K562 (cell line): Measurements from ENCODE around the gene AHSP. TPM values are rescaled to one million over a fixed set of nuclear protein-coding genes. Genes with fewer than 3 reads are reported as not detected.

Experiments
- ATAC-seq: fragments of 200-7000 bp; cut with Tn5 transposase; 3 replicates; pipeline ENCODE4 v1.9.1; 2020; ENCODE audit warnings: moderate library complexity
- BruUV-seq: library from RNA; stranded (reverse); fragments of 400-500 nt; replicated peaks from 2 replicates; lab custom pipeline; 2021; lab: Mats Ljungman, UMichigan
- CTCF ChIA-PET: fragments of 300-600 bp; formaldehyde crosslinking; extraction: SDS; loops from one replicate; lab custom pipeline; 2021; ENCODE audit warnings: low intra/inter-chr PET ratio; lab: Yijun Ruan, JAX
- POLR2A ChIA-PET: fragments of 300-600, 350-650 bp; sonication (Branson Sonifier 250); formaldehyde crosslinking; extraction: SDS; loops from one replicate; lab custom pipeline; 2021; ENCODE audit warnings: antibody characterized with exemption, inconsistent platforms; lab: Yijun Ruan, JAX
- DNase-seq, 4 experiments: peaks; one replicate each; pipeline versions ENCODE4 v3.0.0 to v3.0.0-alpha.2; 2011 to 2018; ENCODE audit warnings: low spot score in 3 of 4, mixed read lengths in 3 of 4; ENCODE audit errors: extremely low read depth in 1 of 4
- FAIRE-seq: peaks from 2 replicates; lab custom pipeline; 2011; peaks lifted over from hg19 to GRCh38; lab: Jason Lieb, UNC
- H2AFZ ChIP-seq: 2 replicates; pipeline ENCODE4 v1.6.0; 2011; ENCODE audit warnings: low read depth, low read length, control low read depth, inconsistent platforms
- H3K27ac ChIP-seq: fragments of 200-600 bp; 3 replicates; pipeline ENCODE4 v1.8.0; 2011; ENCODE audit warnings: low read depth, mild to moderate bottlenecking, control low read depth, inconsistent platforms, low read length, moderate library complexity, mixed read lengths; ENCODE audit errors: extremely low read depth
- H3K27me3 ChIP-seq, 2 experiments: fragments of 300-600 bp in 1 of 2; 2 replicates in 1 of 2; 3 replicates in 1 of 2; pipeline versions ENCODE4 v1.6.0 to v1.8.0; 2011; ENCODE audit warnings: inconsistent platforms in 2 of 2, low read length in 2 of 2, mild to moderate bottlenecking in 1 of 2, mixed read lengths in 1 of 2, moderate library complexity in 1 of 2; ENCODE audit not compliant: control insufficient read depth in 2 of 2, insufficient read depth in 2 of 2
- H3K36me3 ChIP-seq: fragments of 300-600 bp; 3 replicates; pipeline ENCODE4 v1.8.0; 2011; ENCODE audit warnings: mild to moderate bottlenecking, low read length, inconsistent platforms; ENCODE audit not compliant: control insufficient read depth, insufficient read depth
- H3K4me1 ChIP-seq, 2 experiments: fragments of 200-600 bp in 1 of 2; replicated peaks in 1 of 2; 2 replicates in 1 of 2; 3 replicates in 1 of 2; pipeline versions ENCODE4 v1.5.1 to v1.8.0; 2011; ENCODE audit warnings: inconsistent platforms in 2 of 2, low read length in 2 of 2, mild to moderate bottlenecking in 1 of 2, mixed read lengths in 1 of 2, moderate library complexity in 1 of 2; ENCODE audit not compliant: control insufficient read depth in 2 of 2, insufficient read depth in 2 of 2
- H3K4me2 ChIP-seq: 2 replicates; pipeline ENCODE4 v1.6.1; 2011; ENCODE audit warnings: low read length, control low read depth, inconsistent platforms, mixed read lengths; ENCODE audit not compliant: insufficient read depth
- H3K4me3 ChIP-seq: fragments of 200-600 bp; sonication (generic), shearing (Covaris generic); 2 replicates; pipeline ENCODE4 v1.5.1; 2016; ENCODE audit warnings: control low read depth, inconsistent platforms
- H3K79me2 ChIP-seq: fragments of 200-600 bp; 3 replicates; pipeline ENCODE4 v1.8.0; 2011; ENCODE audit warnings: low read length, inconsistent platforms; ENCODE audit not compliant: control insufficient read depth, insufficient read depth
- H3K9ac ChIP-seq, 2 experiments: 2 replicates each; pipeline versions ENCODE4 v1.6.0 to v1.6.1; 2011; ENCODE audit warnings: low read depth in 2 of 2, low read length in 2 of 2, control low read depth in 1 of 2, inconsistent platforms in 1 of 2, mild to moderate bottlenecking in 1 of 2, mixed read lengths in 1 of 2; ENCODE audit not compliant: insufficient read depth in 1 of 2
- H3K9me1 ChIP-seq: one replicate; pipeline ENCODE4 v1.6.0; 2011; ENCODE audit warnings: inconsistent platforms, mild to moderate bottlenecking, low read length, moderate library complexity; ENCODE audit not compliant: control insufficient read depth, insufficient read depth
- H3K9me3 ChIP-seq: replicated peaks from 2 replicates; pipeline ENCODE4 v1.5.1; 2011; ENCODE audit warnings: low read depth, low read length, inconsistent platforms; ENCODE audit not compliant: control insufficient read depth, insufficient read depth
- H4K20me1 ChIP-seq: replicated peaks from 2 replicates; pipeline ENCODE4 v1.6.1; 2011; ENCODE audit warnings: low read length, inconsistent platforms, mixed read lengths; ENCODE audit not compliant: control insufficient read depth, insufficient read depth
- BRD9 ChIP-seq: fragments of 450-650 bp; IDR thresholded peaks from 2 replicates; pipeline ENCODE4 v1.6.1; 2018; ENCODE audit warnings: low read depth; ENCODE audit not compliant: partially characterized antibody
- CEBPB ChIP-seq: fragments of 450-650 bp; IDR thresholded peaks from 2 replicates; pipeline ENCODE4 v1.6.1; 2016; ENCODE audit warnings: missing genetic modification characterization, missing compliant biosample characterization
- WGBS: fragments of 100-300 bp; shearing (Covaris generic); methylation state at CpG from one replicate; pipeline ENCODE4 v1.1.6; 2016; ENCODE audit warnings: low coverage, mixed read lengths; ENCODE audit not compliant: insufficient coverage; ENCODE audit errors: missing lambda C conversion rate; 5-methylcytosine and 5-hydroxymethylcytosine counted together
- in situ Hi-C: fragments of 300-500 bp; cut with MboI; formaldehyde crosslinking; loops from 4 replicates; pipeline ENCODE4 v1.15.0; 2018; ENCODE audit warnings: inconsistent platforms, mixed read lengths
- intact Hi-C: fragments of 100-400 bp; cut with micrococcal nuclease; formaldehyde crosslinking; loops from 2 replicates; pipeline ENCODE4 v1.14.2; 2022
- polyA plus RNA-seq, 8 experiments: library from polyadenylated mRNA; depleted of rRNA in 4 of 8; stranded (reverse) in 5 of 8; unstranded in 3 of 8; fragments of >200 nt; fragmentation: Nextera tagmentation in 2 of 8; fragmentation: Illumina TruSeq in 1 of 8; extraction: Ambion mirVana in 2 of 8; extraction: Trizol in 1 of 8; gene quantifications; 2 replicates each; pipeline versions ENCODE4 v1.2.1 to v1.2.3, GENCODE V29; 2011 to 2014; ENCODE audit warnings: inconsistent platforms in 1 of 8, missing spikeins in 1 of 8
- total RNA-seq, 7 experiments: library from RNA; depleted of rRNA in 6 of 7; stranded (reverse); fragments of >200 nt in 6 of 7; fragmentation: Illumina TruSeq in 2 of 7; extraction: Trizol in 2 of 7; gene quantifications; 2 replicates each; pipeline versions ENCODE4 v1.2.1 to v1.2.3, GENCODE V29; 2011 to 2021; ENCODE audit warnings: low replicate concordance in 1 of 7
- TF ChIP-seq, protein P1 (sequence below): sonication (generic); formaldehyde crosslinking; IDR thresholded peaks from 2 replicates; pipeline ENCODE4 v1.8.0; 2022; ENCODE audit warnings: mild to moderate bottlenecking, missing genetic modification reagents

AHSP gene
- total and polyA plus RNA-seq, 9 of the 15 experiments (the other 6 are each of a cell fraction or from before 2014, with no cell fraction given) = 6.6 to 99.1 (median 25.8) TPM

DNA sequence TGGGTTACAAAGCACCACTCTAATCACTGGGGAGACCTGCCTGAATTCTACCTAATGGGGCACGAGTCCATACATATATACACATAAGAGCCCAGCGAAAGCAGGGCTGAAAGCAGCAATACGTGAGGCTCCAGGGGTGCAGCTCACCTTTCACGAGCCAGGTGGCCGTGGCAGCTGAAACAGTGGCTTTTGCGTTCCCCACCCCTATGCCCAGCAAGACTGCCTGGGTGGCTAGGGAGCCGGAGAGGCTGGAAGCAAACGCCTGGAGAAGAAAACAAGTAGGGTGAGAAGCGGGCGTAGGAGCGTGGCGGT, 20.1 kb upstream of the AHSP start:
- ATAC-seq (peak; percentile 7; the same call in 2 of the 3 replicates), FAIRE-seq (no peak)
- Histone ChIP-seq H3K4me2 (peak overlapping the region; percentile 89), H3K9me3 (peaks cover 3% of the 10 kb centered on the region; the same call in 1 of the 2 replicates)
- TF ChIP-seq CEBPB (tag) (0 out of 2 replicates have a peak, but pooled peaks have one; percentile 4), BRD9 (no peak)
- TF ChIP-seq, protein P1, sequence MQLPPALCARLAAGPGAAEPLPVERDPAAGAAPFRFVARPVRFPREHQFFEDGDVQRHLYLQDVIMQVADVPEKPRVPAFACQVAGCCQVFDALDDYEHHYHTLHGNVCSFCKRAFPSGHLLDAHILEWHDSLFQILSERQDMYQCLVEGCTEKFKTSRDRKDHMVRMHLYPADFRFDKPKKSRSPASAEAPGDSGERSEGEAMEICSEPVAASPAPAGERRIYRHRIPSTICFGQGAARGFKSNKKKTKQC = peak; percentile 37; the same call in 1 of the 2 replicates
- TF ChIP-seq, all 486 proteins: peak for 2
- CTCF ChIA-PET = no interaction called here
- Histone ChIP-seq H3K36me3 (peaks cover 27% of the 10 kb centered on the region), H3K27me3 (no peaks in the 10 kb centered on the region), H3K9ac (peak overlapping the region; percentile 97 to 100), H3K27ac (peak overlapping the region; percentile 92), H4K20me1 (no peaks in the 10 kb centered on the region), H2AFZ (peak overlapping the region; percentile 71; the same call in 1 of the 2 replicates), H3K79me2 (peaks cover 35% of the 10 kb centered on the region), H3K9me1 (no peaks in the 10 kb centered on the region), H3K4me3 (peak overlapping the region; percentile 79), H3K4me1 (peaks cover 10 to 24% of the 10 kb centered on the region in 2 experiments; a peak in 4 of 5 replicates)
- in situ Hi-C loops = no loop called here
- DNase-seq = no peak
- BruUV-seq = no TSS peak
- 0% methylated on average over 10 of the region's 12 CpGs for WGBS
- intact Hi-C loops = loop anchor here (5.0 kb wide), 1 partner anchor 50 kb away; the partner anchor contains the start of gene ARMC5
- POLR2A ChIA-PET = interaction anchor here (0.6 to 3.9 kb wide), 17 partner anchors 8 to 366 kb away, joined by 3 to 29 read pairs (median 7); partner anchors contain the start of genes AHSP, ARMC5 and ZNF267
